Dermis blood vessel endothelial cell (primary cell): ENCODE data around the gene YIPF3. TPM values are rescaled to one million over a fixed set of nuclear protein-coding genes. Genes with fewer than 3 reads are reported as not detected.

Experiments used
- total RNA-seq: library from RNA; depleted of rRNA; stranded (reverse); fragments of >200 nt; gene quantifications from 2 replicates; pipeline ENCODE4 v1.2.3, GENCODE V29; 2014

YIPF3 gene
- total RNA-seq, 1 donor from 2014 or later, result 149 TPM

Other genes starting within 250 kb of the YIPF3 start
- gene SLC22A7, start 218.7 kb downstream of the YIPF3 start, total RNA-seq, result not detected in 2 replicates
- 0.34 TPM in 1 of 2 replicates, not detected in the other for gene CRIP3, start 208.1 kb downstream of the YIPF3 start, total RNA-seq
- 9.7 and 10.8 TPM in 2 replicates for gene ZNF318, start 147.3 kb downstream of the YIPF3 start, total RNA-seq
- gene ABCC10, start 89.4 kb downstream of the YIPF3 start, total RNA-seq, result 19.2 and 22.0 TPM in 2 replicates
- 0.60 and 0.68 TPM in 2 replicates for gene DLK2, start 61.4 kb downstream of the YIPF3 start, total RNA-seq
- 12.6 and 17.9 TPM in 2 replicates for gene TJAP1, start 39.4 kb downstream of the YIPF3 start, total RNA-seq
- 0.14 and 0.17 TPM in 2 replicates for gene LRRC73, start 6.6 kb downstream of the YIPF3 start, total RNA-seq
- 21.3 and 36.2 TPM in 2 replicates for gene POLR1C, start 163 bp upstream of the YIPF3 start, total RNA-seq
- 27.2 and 30.6 TPM in 2 replicates for gene XPO5, start 59.1 kb upstream of the YIPF3 start, total RNA-seq
- 22.5 and 32.3 TPM in 2 replicates for gene POLH, start 59.3 kb upstream of the YIPF3 start, total RNA-seq
- gene GTPBP2, start 112.3 kb upstream of the YIPF3 start, total RNA-seq, result 43.6 and 49.4 TPM in 2 replicates
- gene MAD2L1BP, start 118.9 kb upstream of the YIPF3 start, total RNA-seq, result 38.5 and 51.9 TPM in 2 replicates
- gene RSPH9, start 128.1 kb upstream of the YIPF3 start, total RNA-seq, result 0.23 and 0.34 TPM in 2 replicates
- 44.2 and 57.1 TPM in 2 replicates for gene MRPS18A, start 170.9 kb upstream of the YIPF3 start, total RNA-seq